Epithelial cell of alveolus of lung (primary cell): ENCODE results near the gene MT1A. TPM values are rescaled to one million over a fixed set of nuclear protein-coding genes. Genes with fewer than 3 reads are reported as not detected.

ENCODE experiments used
- total RNA-seq: library from RNA; depleted of rRNA; stranded (reverse); fragments of >200 nt; gene quantifications from 2 replicates; pipeline ENCODE4 v1.2.1, GENCODE V29; 2015

The MT1A gene
- 22.4 and 82.3 TPM in 2 replicates for total RNA-seq

DNA sequence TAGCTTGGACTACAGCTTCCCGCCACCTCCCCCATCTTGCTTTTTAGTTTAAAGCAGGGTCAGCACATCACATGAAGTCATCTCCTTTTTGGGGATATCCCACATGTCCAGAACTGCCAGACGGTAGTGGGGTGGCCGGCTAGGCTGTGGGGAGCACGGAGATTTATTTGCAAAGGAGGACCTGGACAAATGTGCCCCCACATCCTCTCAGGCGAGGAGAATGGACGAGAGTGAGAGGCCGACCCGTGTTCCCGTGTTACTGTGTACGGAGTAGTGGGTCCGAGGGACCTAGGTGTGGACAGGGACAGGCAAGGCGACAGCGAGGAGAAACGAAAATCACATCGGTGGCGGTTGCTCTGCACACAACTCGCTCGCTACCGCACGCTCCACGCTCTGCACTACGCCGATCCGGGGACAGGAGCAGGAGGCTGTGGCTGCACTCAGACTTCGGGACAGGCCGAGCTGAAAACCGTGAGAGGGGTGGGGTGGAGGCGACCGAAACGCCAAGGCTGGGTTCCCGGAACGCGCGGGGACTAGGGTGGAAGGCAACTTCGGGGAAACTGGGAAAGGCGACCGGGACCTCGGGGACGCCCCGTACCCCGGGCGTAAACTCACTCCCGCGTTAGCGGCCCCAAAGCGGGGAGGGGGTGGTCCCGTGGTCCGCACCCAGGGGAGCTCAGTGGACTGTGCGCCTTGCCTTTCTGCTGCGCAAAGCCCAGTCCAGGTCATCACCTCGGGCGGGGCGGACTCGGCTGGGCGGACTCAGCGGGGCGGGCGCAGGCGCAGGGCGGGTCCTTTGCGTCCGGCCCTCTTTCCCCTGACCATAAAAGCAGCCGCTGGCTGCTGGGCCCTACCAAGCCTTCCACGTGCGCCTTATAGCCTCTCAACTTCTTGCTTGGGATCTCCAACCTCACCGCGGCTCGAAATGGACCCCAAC, at the start of gene MT1A:
Gene MT1A (plus strand): TSS at position 853 of the 937 bp plus-strand sequence. CDS start 73 bp downstream, at position 926.

DNA sequence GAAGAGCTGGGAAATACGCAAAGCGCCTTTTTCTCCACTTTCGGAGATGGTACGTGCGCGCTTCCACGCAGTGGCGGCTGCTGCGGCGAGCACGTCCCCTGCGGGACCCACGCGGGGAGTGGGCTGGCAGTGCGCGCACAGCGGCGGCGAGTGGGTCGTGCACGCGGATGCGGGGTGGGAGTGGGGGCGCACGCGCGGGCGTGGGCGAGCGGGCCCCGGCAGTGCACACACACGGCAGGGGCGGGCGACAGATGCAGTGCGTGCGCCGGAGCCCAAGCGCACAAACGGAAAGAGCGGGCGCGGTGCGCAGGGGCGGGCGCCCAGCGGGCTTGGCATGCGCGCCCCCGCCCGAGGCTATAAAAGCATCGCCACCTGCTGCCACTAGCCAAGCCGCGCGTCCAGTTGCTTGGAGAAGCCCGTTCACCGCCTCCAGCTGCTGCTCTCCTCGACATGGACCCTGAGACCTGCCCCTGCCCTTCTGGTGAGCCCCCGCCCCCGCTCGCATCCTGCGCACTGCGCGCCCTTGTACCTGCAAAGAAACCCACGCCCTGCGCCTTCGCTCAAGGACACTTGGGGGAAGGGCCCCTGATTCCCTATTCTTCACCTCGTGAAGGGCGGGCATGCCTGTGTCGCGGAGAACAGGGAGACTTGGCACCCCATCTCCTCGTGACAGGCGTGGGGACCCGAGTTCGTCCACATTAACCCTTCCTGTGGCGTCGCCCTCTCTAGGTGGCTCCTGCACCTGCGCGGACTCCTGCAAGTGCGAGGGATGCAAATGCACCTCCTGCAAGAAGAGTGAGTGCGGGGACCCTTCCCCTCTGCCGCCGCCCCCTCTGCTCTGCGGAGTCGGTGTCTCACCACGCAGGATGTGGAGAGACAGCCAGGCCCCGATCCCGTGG, 49.1 kb upstream of the MT1A start, which contains the start of gene MT3:
Gene MT3 (plus strand): TSS at position 388 of the 899 bp plus-strand sequence. CDS start 63 bp downstream, at position 451.

DNA sequence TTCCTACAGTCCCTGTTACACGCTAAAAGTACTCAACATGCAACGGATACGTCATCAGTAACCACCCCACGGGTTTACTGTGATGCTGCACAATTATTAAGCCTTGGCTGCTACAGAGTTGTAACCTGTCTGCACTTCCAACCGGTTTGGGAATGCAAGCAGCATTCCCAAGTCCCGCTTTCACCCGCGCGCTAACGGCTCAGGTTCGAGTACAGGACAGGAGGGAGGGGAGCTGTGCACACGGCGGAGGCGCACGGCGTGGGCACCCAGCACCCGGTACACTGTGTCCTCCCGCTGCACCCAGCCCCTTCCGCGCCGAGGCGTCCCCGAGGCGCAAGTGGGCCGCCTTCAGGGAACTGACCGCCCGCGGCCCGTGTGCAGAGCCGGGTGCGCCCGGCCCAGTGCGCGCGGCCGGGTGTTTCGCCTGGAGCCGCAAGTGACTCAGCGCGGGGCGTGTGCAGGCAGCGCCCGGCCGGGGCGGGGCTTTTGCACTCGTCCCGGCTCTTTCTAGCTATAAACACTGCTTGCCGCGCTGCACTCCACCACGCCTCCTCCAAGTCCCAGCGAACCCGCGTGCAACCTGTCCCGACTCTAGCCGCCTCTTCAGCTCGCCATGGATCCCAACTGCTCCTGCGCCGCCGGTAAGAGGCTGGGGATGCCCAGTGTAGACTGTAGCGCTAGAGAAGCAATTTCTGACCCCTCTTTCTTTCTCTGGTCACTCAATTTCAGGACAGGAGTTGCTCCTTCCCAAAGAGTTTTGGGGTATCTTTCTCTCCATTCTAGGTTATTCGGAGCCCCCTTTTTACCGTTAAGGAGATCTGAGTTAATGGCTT, 30.2 kb upstream of the MT1A start, which contains the start of gene MT2A:
Gene MT2A (plus strand): TSS at position 542 of the 833 bp plus-strand sequence. CDS start 72 bp downstream, at position 614.

GRCh38 chr16:56625140-56625942, 13.1 kb upstream of the MT1A start, which contains the start of gene MT1E:
Gene MT1E (plus strand): TSS chr16:56625781. CDS start chr16:56625852, 71 bp downstream.

GRCh38 chr16:56632156-56632847, 6.2 kb upstream of the MT1A start, which contains the start of gene MT1M:
Gene MT1M (plus strand): TSS chr16:56632659. CDS start chr16:56632732, 73 bp downstream.

GRCh38 chr16:56651586-56651985, 13.1 kb downstream of the MT1A start, which contains the start of gene MT1B:
Gene MT1B (plus strand): TSS chr16:56651886. CDS start chr16:56651954, 68 bp downstream.

DNA sequence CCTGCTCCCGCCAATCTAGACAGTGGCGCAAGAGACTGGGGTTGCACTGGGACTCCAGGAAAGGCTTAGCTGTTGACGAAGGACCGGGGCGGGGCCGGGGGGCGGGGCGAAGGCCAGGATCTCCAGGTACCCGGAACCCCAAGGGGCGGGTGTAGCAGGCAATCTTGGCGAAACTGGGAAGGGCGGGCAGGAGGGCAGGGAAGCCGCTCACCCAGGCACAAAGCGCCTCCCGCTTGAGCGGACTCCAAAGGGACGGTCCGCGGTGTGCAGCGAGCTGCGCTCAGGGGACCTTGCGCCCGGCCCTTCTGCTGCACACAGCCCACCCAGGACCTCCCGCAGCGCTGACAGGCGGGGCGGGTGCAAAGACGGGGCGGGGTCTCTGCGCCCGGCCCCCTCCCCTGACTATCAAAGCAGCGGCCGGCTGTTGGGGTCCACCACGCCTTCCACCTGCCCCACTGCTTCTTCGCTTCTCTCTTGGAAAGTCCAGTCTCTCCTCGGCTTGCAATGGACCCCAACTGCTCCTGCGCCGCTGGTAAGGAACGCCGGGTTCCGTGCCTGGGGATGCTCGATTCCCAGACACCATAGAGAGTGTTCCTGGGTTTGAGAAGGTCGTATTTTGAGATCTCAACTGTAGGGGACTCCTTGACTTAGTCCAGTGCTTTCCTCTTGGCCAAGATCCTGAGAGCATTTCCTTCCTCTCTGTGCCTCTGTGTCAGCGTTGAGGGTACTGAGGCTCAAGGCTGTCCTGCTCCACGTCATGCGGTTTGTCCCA, 19.3 kb downstream of the MT1A start, which contains the start of gene MT1F:
Gene MT1F (plus strand): TSS at position 405 of the 772 bp plus-strand sequence. CDS start 100 bp downstream, at position 505.

GRCh38 chr16:56667581-56668571, 29.4 kb downstream of the MT1A start, which contains the start of gene MT1G:
Gene MT1G (minus strand): TSS chr16:56668065. CDS start chr16:56667993, 72 bp downstream.

GRCh38 chr16:56669005-56669839, 30.8 kb downstream of the MT1A start, which contains the start of gene MT1H:
Gene MT1H (plus strand): TSS chr16:56669814. CDS start chr16:56669885, 71 bp downstream.

DNA sequence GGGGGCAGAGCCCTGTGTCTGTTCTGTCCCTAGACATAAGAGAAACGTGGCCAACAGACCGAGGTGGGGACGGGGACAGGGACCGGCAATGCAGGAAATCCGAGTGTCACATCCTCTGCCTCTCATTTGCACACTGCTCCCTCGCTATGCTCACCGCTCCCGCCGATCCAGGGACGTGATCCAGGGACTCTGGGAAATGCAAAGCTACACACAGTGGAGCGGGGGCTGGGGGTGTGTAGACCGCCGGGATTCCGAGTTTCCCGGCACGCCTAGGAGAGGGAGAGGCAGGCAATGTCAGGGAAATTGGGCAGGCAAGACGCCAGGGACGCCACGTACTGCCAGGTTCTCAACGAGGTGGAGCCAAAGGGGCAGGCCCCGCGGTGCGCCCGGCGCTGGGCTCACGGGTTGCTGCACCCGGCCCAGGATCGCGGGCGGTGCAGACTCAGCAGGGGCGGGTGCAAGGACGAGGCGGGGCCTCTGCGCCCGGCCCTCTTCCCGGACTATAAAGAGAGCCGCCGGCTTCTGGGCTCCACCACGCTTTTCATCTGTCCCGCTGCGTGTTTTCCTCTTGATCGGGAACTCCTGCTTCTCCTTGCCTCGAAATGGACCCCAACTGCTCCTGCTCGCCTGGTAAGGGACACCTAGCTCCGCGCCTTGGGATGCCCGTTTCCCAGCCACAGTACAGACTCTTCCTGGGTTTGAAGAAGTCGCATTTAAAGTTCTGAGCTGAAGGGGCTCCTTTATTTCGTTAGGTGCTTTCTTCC, 43.7 kb downstream of the MT1A start, which contains the start of gene MT1X:
Gene MT1X (plus strand): TSS at position 532 of the 764 bp plus-strand sequence. CDS start 71 bp downstream, at position 603.

Other genes starting within 250 kb of the MT1A start
- gene AMFR, start 213.1 kb upstream of the MT1A start, total RNA-seq = 121 and 137 TPM in 2 replicates
- 54.5 and 64.5 TPM in 2 replicates for gene NUDT21, start 187.3 kb upstream of the MT1A start, total RNA-seq
- 29.1 and 49.0 TPM in 2 replicates for gene OGFOD1, start 187.1 kb upstream of the MT1A start, total RNA-seq
- gene BBS2, start 118.6 kb upstream of the MT1A start, total RNA-seq = 30.1 and 56.3 TPM in 2 replicates
- gene MT4, start 73.6 kb upstream of the MT1A start, total RNA-seq = not detected in 2 replicates
- gene MT3, start 49.1 kb upstream of the MT1A start, total RNA-seq = 0.52 TPM in 1 of 2 replicates, not detected in the other
- gene MT2A, start 30.1 kb upstream of the MT1A start, total RNA-seq = 177 and 1,835 TPM in 2 replicates
- 254 and 593 TPM in 2 replicates for gene MT1E, start 12.9 kb upstream of the MT1A start, total RNA-seq
- 10.9 and 12.5 TPM in 2 replicates for gene MT1M, start 6.0 kb upstream of the MT1A start, total RNA-seq
- gene MT1B, start 13.2 kb downstream of the MT1A start, total RNA-seq = not detected in 2 replicates
- gene MT1F, start 19.3 kb downstream of the MT1A start, total RNA-seq = 1.3 and 5.2 TPM in 2 replicates
- 18.6 and 78.2 TPM in 2 replicates for gene MT1G, start 29.4 kb downstream of the MT1A start, total RNA-seq
- not detected in 2 replicates for gene MT1H, start 31.1 kb downstream of the MT1A start, total RNA-seq
- gene MT1X, start 43.8 kb downstream of the MT1A start, total RNA-seq = 183 and 239 TPM in 2 replicates
- gene NUP93, start 91.5 kb downstream of the MT1A start, total RNA-seq = 40.2 and 73.8 TPM in 2 replicates
- not detected in 2 replicates for gene SLC12A3, start 226.5 kb downstream of the MT1A start, total RNA-seq